Naive thymus-derived CD4-positive, alpha-beta T cell (primary cell): ENCODE results near the gene TMCC3. TPM values are rescaled to one million over a fixed set of nuclear protein-coding genes. Genes with fewer than 3 reads are reported as not detected.

Experiments used
- ATAC-seq: fragments of 150-1000 bp; cut with Tn5 transposase; 2 replicates; pipeline ENCODE4 v1.10.0; 2021; ENCODE audit warnings: mild to moderate bottlenecking, moderate library complexity
- CTCF ChIA-PET: fragments of 350-600 bp; sonication (Branson Sonifier 250); formaldehyde crosslinking; loops from one replicate; lab custom pipeline; 2021; ENCODE audit warnings: antibody characterized with exemption; lab: Charles Lee
- POLR2A ChIA-PET: fragments of 350-600 bp; sonication (Branson Sonifier 250); formaldehyde crosslinking; loops from one replicate; lab custom pipeline; 2021; ENCODE audit warnings: antibody characterized with exemption, inconsistent platforms; lab: Charles Lee
- DNase-seq, 9 donors: peaks; one replicate each; pipeline versions ENCODE4 v3.0.0 to v3.0.0-alpha.2; 2020 to 2022; ENCODE audit warnings: mixed read lengths in 1 of 9
- H3K27ac ChIP-seq: one replicate; pipeline ENCODE4 v1.7.0; 2013; ENCODE audit warnings: mild to moderate bottlenecking, low read depth, low read length, moderate library complexity
- H3K27me3 ChIP-seq, 2 donors: one replicate each; pipeline ENCODE4 v1.7.0; 2013; ENCODE audit warnings: low read length in 2 of 2, mild to moderate bottlenecking in 2 of 2, moderate library complexity in 2 of 2; ENCODE audit not compliant: control insufficient read depth in 2 of 2, insufficient read depth in 2 of 2
- H3K36me3 ChIP-seq, 3 experiments: 1 replicate in 2 of 3; 2 replicates in 1 of 3; pipeline ENCODE4 v1.7.0; 2013; ENCODE audit warnings: low read length in 3 of 3, mild to moderate bottlenecking in 3 of 3, moderate library complexity in 1 of 3; ENCODE audit not compliant: insufficient read depth in 3 of 3, control insufficient read depth in 2 of 3
- H3K4me1 ChIP-seq, 2 donors: one replicate each; pipeline ENCODE4 v1.7.0; 2013; ENCODE audit warnings: low read length in 2 of 2, mild to moderate bottlenecking in 2 of 2, moderate library complexity in 1 of 2; ENCODE audit not compliant: control insufficient read depth in 2 of 2, insufficient read depth in 2 of 2
- H3K4me3 ChIP-seq: 2 replicates; pipeline ENCODE4 v1.7.0; 2013; ENCODE audit warnings: mild to moderate bottlenecking, low read length
- H3K9me3 ChIP-seq, 3 experiments: 1 replicate in 2 of 3; 2 replicates in 1 of 3; pipeline ENCODE4 v1.7.0; 2013; ENCODE audit warnings: low read length in 3 of 3; ENCODE audit not compliant: control insufficient read depth in 2 of 3
- H3K27ac Mint-ChIP-seq, 9 donors: one replicate each; pipeline ENCODE4 v1.8.0; 2020 to 2022; ENCODE audit warnings: mixed read lengths in 9 of 9, mild to moderate bottlenecking in 8 of 9, moderate library complexity in 5 of 9, inconsistent platforms in 2 of 9
- H3K27me3 Mint-ChIP-seq, 5 donors: one replicate each; pipeline ENCODE4 v1.8.0; 2021 to 2022; ENCODE audit warnings: mixed read lengths in 5 of 5, mild to moderate bottlenecking in 1 of 5
- H3K36me3 Mint-ChIP-seq, 5 donors: one replicate each; pipeline ENCODE4 v1.8.0; 2020 to 2022; ENCODE audit warnings: mixed read lengths in 5 of 5, mild to moderate bottlenecking in 3 of 5, inconsistent platforms in 1 of 5
- H3K4me1 Mint-ChIP-seq, 7 donors: one replicate each; pipeline ENCODE4 v1.8.0; 2020 to 2022; ENCODE audit warnings: mixed read lengths in 7 of 7, mild to moderate bottlenecking in 3 of 7, inconsistent platforms in 1 of 7
- H3K4me3 Mint-ChIP-seq, 10 donors: one replicate each; pipeline ENCODE4 v1.8.0; 2020 to 2022; ENCODE audit warnings: mild to moderate bottlenecking in 10 of 10, mixed read lengths in 10 of 10, moderate library complexity in 6 of 10, inconsistent platforms in 2 of 10
- H3K9me3 Mint-ChIP-seq, 11 donors: one replicate each; pipeline ENCODE4 v1.8.0; 2020 to 2022; ENCODE audit warnings: mixed read lengths in 11 of 11, mild to moderate bottlenecking in 4 of 11, inconsistent platforms in 1 of 11, moderate library complexity in 1 of 11
- intact Hi-C, 2 donors: fragments of 100-400 bp; cut with micrococcal nuclease; formaldehyde crosslinking; loops; one replicate each; pipeline ENCODE4 v1.15.1; 2023
- polyA plus RNA-seq, 2 donors: library from polyadenylated mRNA; unstranded; fragments of 300-500 nt; fragmentation: Illumina TruSeq; gene quantifications; one replicate each; pipeline ENCODE4 v1.2.3, GENCODE V29; 2021
- total RNA-seq, 6 experiments: library from RNA in 5 of 6; stranded (reverse) in 5 of 6; gene quantifications; 1 replicate in 5 of 6; 2 replicates in 1 of 6; pipeline ENCODE4 v1.2.3 and lab custom pipeline; 2021 to 2026

Gene TMCC3
- total and polyA plus RNA-seq, 7 experiments from 2014 or later, result 0.08 to 9.7 (median 0.10) TPM; not detected in 2

DNA sequence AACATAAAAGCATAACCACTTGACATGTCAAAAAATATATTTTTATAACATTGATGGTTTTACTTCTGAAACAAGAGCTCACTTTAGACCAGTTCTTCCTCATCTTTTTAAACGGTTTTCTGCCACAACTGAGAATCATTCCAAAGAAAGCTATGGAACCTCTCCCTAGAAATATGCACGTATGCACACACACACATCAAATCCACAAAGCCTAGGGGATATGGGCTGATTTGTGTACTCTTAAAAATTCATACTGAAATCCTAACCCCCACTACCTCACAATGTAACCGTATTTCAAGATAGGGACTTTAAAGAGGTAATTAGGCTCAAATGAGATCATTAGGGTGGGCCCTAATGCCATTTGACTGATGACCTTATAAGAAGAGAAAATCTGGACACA is 19.3 kb downstream of the TMCC3 start:
- intact Hi-C loops, result no loop called here
- peaks cover 0 to 31% (median 0%) of the 10 kb centered on the region in 5 donors for H3K27me3 Mint-ChIP-seq
- CTCF ChIA-PET, result no interaction called here
- H3K4me1 Mint-ChIP-seq, result no peaks in the 10 kb centered on the region
- no peak overlapping the region for H3K4me3 Mint-ChIP-seq
- Histone ChIP-seq H3K9me3 (no peaks in the 10 kb centered on the region), H3K27me3 (no peaks in the 10 kb centered on the region), H3K4me1 (no peaks in the 10 kb centered on the region), H3K36me3 (no peaks in the 10 kb centered on the region), H3K27ac (no peak overlapping the region), H3K4me3 (no peak overlapping the region)
- H3K27ac Mint-ChIP-seq, result peak overlapping the region in 1 of 9 donors; percentile 28
- H3K9me3 Mint-ChIP-seq, result peaks cover 0 to 4% (median 0%) of the 10 kb centered on the region in 11 donors
- POLR2A ChIA-PET, result no interaction called here
- DNase-seq, result no peak
- H3K36me3 Mint-ChIP-seq, result no peaks in the 10 kb centered on the region
- ATAC-seq, result no peak

DNA sequence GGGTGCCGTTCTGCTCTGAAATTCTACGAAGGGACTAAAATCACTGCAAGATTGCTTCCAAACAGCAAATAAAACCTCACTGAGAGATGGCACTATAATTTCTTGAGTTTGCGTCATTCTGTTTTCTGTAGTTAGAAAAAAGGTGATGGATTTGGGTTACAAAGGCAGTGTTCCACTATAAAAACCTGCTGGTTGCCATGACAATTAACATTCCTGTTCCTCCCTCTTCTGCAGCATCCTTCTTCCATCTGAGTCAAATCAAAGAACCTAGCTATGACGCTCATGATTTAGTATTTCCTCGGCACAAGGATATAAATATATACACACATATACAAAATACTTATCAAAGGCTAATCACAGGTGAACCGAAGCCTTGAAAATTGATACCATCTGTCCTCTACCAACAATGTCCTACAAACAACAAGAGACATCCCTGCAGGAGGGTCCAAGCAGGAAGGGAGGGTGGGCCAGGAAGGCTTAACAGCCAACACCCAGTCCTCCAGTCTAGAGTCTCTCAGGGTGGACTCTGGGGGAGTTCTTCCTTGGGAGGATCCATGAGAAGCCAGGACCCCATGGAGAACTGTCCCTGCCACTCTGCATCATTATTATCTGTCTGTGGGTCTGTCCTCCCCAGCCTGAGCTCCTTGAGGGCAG is 21.4 kb downstream of the TMCC3 start:
- Histone ChIP-seq H3K4me3 (no peak overlapping the region), H3K36me3 (no peaks in the 10 kb centered on the region), H3K27me3 (no peaks in the 10 kb centered on the region), H3K4me1 (no peaks in the 10 kb centered on the region), H3K9me3 (no peaks in the 10 kb centered on the region), H3K27ac (no peak overlapping the region)
- ChIA-PET POLR2A (no interaction called here), CTCF (no interaction called here)
- no peaks in the 10 kb centered on the region for H3K36me3 Mint-ChIP-seq
- H3K27me3 Mint-ChIP-seq, result peaks cover 0 to 16% (median 0%) of the 10 kb centered on the region in 5 donors
- no peak overlapping the region for H3K27ac Mint-ChIP-seq
- DNase-seq (no peak), ATAC-seq (no peak)
- peaks cover 0 to 4% (median 0%) of the 10 kb centered on the region in 11 donors for H3K9me3 Mint-ChIP-seq
- intact Hi-C loops, result loop anchor here in 1 of 2 donors (10.0 kb wide), 1 partner anchor 586 kb away; the partner anchor contains the start of genes FGD6 and VEZT
- no peak overlapping the region for H3K4me3 Mint-ChIP-seq
- H3K4me1 Mint-ChIP-seq, result no peaks in the 10 kb centered on the region

DNA sequence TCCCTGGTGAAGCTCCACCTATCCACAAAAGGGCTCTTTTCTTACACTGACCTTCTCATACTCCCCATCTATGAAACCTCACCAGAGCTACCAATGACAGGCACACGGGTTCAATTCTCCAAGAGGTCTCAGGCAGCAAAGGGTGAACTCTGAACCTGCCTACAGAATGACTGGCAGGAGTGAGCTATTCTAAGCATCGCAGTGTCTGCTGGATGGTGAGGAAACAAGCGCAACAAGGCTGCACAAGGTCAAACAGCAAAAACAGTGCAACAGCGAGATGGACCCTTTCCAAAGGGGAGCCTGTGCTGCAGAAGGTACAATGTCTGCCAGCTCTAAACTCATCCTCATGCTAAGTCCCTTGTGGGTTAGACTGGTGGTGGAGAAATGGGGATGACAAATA is 22.0 kb downstream of the TMCC3 start:
- H3K36me3 ChIP-seq, result no peaks in the 10 kb centered on the region
- peaks cover 0 to 16% (median 0%) of the 10 kb centered on the region in 5 donors for H3K27me3 Mint-ChIP-seq
- H3K9me3 Mint-ChIP-seq, result peaks cover 0 to 4% (median 0%) of the 10 kb centered on the region in 11 donors
- no peaks in the 10 kb centered on the region for H3K27me3 ChIP-seq
- H3K9me3 ChIP-seq, result no peaks in the 10 kb centered on the region
- DNase-seq, result no peak
- no peaks in the 10 kb centered on the region for H3K4me1 Mint-ChIP-seq
- no peak overlapping the region for H3K4me3 ChIP-seq
- H3K4me3 Mint-ChIP-seq, result no peak overlapping the region
- H3K27ac Mint-ChIP-seq, result no peak overlapping the region
- no peaks in the 10 kb centered on the region for H3K36me3 Mint-ChIP-seq
- no peak overlapping the region for H3K27ac ChIP-seq
- H3K4me1 ChIP-seq, result no peaks in the 10 kb centered on the region
- no peak for ATAC-seq
- intact Hi-C loops, result loop anchor here in 1 of 2 donors (10.0 kb wide), 1 partner anchor 586 kb away; the partner anchor contains the start of genes FGD6 and VEZT
- POLR2A ChIA-PET, result no interaction called here
- CTCF ChIA-PET, result no interaction called here

DNA sequence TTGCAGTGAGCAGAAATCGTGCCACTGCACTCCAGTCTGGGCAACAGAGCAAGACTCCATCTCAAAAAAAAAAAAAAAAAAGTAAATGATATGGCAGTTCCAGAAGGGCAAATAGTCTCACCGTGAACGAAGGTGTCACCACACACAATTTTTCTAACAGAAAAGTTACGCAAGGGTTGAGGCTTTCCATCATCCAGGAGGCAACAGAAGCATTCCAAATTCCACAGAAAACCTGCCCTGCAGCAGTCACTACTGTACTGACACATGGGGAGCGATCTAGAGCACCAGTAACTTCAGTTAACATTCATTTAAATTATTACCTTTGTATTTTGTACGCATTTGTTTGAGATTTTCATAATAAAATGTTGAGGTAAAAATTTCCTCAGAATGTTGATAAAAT is 24.8 kb downstream of the TMCC3 start:
- H3K4me1 ChIP-seq, result peaks cover 6 to 7% of the 10 kb centered on the region in 2 donors
- no peak for ATAC-seq
- peaks cover 0 to 4% (median 0%) of the 10 kb centered on the region in 11 donors for H3K9me3 Mint-ChIP-seq
- H3K4me3 ChIP-seq, result no peak overlapping the region
- H3K36me3 ChIP-seq, result no peaks in the 10 kb centered on the region
- no peak overlapping the region for H3K27ac ChIP-seq
- H3K4me1 Mint-ChIP-seq, result peaks cover 10 to 20% (median 16%) of the 10 kb centered on the region in 7 donors
- H3K36me3 Mint-ChIP-seq, result no peaks in the 10 kb centered on the region
- H3K27me3 ChIP-seq, result no peaks in the 10 kb centered on the region
- H3K4me3 Mint-ChIP-seq, result no peak overlapping the region
- no peak overlapping the region for H3K27ac Mint-ChIP-seq
- POLR2A ChIA-PET, result no interaction called here
- H3K27me3 Mint-ChIP-seq, result peaks cover 0 to 3% (median 0%) of the 10 kb centered on the region in 5 donors
- no peak for DNase-seq
- intact Hi-C loops, result loop anchor here in 1 of 2 donors (10.0 kb wide), 1 partner anchor 589 kb away; the partner anchor contains the start of genes FGD6 and VEZT
- no peaks in the 10 kb centered on the region for H3K9me3 ChIP-seq
- CTCF ChIA-PET, result no interaction called here

DNA sequence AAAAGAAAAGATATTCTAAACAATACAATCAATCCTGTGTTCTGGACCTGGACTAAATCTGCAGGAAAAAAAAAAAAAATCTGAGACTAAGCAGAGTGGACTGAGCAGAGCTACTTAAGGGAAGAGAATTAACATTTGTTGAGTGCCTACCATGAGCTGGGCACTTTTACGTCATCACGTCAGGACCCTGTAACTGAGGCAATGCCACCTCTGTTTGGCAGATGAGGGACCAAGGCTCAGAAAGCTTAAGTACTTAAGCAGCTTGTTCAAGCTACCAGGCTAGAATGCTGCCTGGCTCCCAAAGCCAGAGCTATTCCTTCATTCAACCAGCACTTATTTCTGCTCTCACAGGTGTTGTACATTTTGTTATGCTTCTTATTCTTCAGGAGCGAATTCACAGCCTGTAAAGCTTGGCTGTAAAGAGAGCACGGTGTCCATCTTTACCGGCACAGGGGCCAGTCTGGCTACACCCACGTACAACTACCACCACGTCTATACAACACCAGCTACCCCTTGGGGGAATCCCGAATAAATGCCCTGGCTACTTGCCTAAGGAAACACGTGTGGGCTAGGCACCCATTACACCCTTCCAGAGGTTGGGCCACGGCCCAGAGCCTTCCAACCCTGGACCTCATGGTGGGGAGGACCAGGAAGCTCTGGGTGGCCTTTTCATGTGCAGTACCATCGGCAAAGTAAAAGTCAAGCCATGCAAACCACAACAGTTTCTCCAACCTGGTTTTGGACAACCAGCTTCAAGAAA is 27.0 kb downstream of the TMCC3 start:
- ChIA-PET POLR2A (no interaction called here), CTCF (no interaction called here)

DNA sequence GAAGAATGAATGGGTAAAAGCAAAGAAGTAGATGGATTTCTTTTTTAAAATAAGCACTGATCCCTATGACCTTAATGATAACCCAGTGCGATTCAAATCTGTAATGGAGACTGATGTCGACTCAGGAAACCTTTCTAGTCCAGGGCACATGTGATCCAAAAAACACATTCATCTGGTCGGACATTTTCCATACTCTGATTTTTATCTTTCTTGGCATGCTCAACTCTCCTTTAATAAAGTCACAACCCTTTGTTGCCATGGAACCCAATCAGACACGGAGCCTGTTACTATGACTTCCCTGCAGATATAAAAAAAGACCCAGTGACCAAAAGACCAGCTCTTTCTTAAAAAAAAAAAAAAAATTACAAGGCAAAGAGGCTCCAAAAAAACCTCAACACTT is 27.9 kb downstream of the TMCC3 start:
- no peaks in the 10 kb centered on the region for H3K27me3 ChIP-seq
- ATAC-seq, result no peak
- no peaks in the 10 kb centered on the region for H3K36me3 ChIP-seq
- Mint-ChIP-seq H3K36me3 (no peaks in the 10 kb centered on the region), H3K4me1 (peaks cover 10 to 20% (median 16%) of the 10 kb centered on the region in 7 donors), H3K9me3 (peaks cover 0 to 3% (median 0%) of the 10 kb centered on the region in 11 donors), H3K27me3 (no peaks in the 10 kb centered on the region), H3K4me3 (peak overlapping the region in 9 of 10 donors; percentile 65 to 87 (median 76)), H3K27ac (peak overlapping the region in 4 of 9 donors; percentile 65 to 88 (median 75))
- intact Hi-C loops, result loop anchor here in 1 of 2 donors (10.0 kb wide), 1 partner anchor 592 kb away; the partner anchor contains the start of genes FGD6 and VEZT
- CTCF ChIA-PET, result no interaction called here
- no peak overlapping the region for H3K4me3 ChIP-seq
- DNase-seq, result no peak
- POLR2A ChIA-PET, result no interaction called here
- H3K9me3 ChIP-seq, result no peaks in the 10 kb centered on the region
- H3K4me1 ChIP-seq, result peaks cover 6 to 7% of the 10 kb centered on the region in 2 donors
- no peak overlapping the region for H3K27ac ChIP-seq

More for the DNA sequence above, 27.0 kb downstream of the TMCC3 start:
- H3K9me3 ChIP-seq, result no peaks in the 10 kb centered on the region
- no peaks in the 10 kb centered on the region for H3K36me3 ChIP-seq
- Mint-ChIP-seq H3K4me3 (no peak overlapping the region), H3K9me3 (peaks cover 0 to 4% (median 0%) of the 10 kb centered on the region in 11 donors), H3K27ac (no peak overlapping the region), H3K36me3 (no peaks in the 10 kb centered on the region), H3K27me3 (no peaks in the 10 kb centered on the region), H3K4me1 (peaks cover 10 to 20% (median 16%) of the 10 kb centered on the region in 7 donors)
- no peak for DNase-seq
- ATAC-seq, result no peak
- H3K4me3 ChIP-seq, result no peak overlapping the region
- no peak overlapping the region for H3K27ac ChIP-seq
- H3K27me3 ChIP-seq, result no peaks in the 10 kb centered on the region
- peaks cover 6 to 7% of the 10 kb centered on the region in 2 donors for H3K4me1 ChIP-seq
- intact Hi-C loops, result loop anchor here (1.0 to 10.0 kb wide), 2 partner anchors 26 to 591 kb away; partner anchors contain the start of genes FGD6 (in 1 of the 2) and VEZT (in 1 of the 2)
